ENCODE results near the gene TRDN. TPM values are rescaled to one million over a fixed set of nuclear protein-coding genes. Genes with fewer than 3 reads are reported as not detected.

Gene TRDN
- total RNA-seq, 1 donor from 2014 or later, result not detected

DNA sequence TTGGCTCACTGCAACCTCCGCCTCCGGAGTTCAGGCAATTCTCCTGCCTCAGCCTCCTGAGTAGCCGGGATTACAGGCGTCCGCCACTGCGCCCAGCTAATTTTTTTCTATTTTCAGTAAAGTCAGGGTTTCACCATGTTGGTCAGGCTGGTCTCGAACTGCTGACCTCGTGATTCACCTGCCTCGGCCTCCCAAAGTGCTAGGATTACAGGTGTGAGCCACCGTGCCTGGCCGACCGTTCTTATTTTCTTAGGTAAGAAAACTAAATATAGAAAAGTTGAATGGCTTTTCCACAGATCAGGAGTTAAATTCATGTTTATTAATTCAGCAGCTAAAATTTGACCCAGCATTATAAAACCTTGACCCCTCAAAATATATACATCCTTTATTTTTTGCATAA is 238.7 kb downstream of the TRDN start:
- H3K4me1 ChIP-seq, result no peaks in the 10 kb centered on the region

DNA sequence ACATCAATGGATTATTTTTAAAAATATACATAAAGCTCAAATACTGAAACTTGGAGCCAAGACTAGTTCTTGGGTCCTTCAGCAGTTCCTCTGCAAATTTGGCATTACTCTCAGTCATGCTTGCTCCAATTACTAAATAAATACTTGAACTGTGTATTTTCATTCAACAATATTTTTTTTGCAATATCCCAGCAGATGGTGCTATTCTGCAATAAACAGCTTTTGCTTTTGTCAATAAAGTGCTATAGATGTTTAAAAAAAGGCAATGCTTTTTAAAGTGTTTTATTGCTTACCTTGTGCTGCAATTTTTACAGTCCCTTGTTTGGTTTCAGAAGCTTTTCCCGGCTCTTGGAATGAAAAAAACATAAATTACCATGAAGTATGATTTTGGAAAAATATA is 243.4 kb downstream of the TRDN start:
- intact Hi-C loops (cut with DNase I), result no loop called here
- Histone ChIP-seq H3K4me3 (no peak overlapping the region), H3K27me3 (no peaks in the 10 kb centered on the region), H3K36me3 (no peaks in the 10 kb centered on the region), H3K9me3 (no peaks in the 10 kb centered on the region), H3K27ac (no peak overlapping the region), H3K4me1 (no peaks in the 10 kb centered on the region)
- DNase-seq (ENCODE audit: low spot score in 2 of 2), result no peak
- TF ChIP-seq, protein P1, sequence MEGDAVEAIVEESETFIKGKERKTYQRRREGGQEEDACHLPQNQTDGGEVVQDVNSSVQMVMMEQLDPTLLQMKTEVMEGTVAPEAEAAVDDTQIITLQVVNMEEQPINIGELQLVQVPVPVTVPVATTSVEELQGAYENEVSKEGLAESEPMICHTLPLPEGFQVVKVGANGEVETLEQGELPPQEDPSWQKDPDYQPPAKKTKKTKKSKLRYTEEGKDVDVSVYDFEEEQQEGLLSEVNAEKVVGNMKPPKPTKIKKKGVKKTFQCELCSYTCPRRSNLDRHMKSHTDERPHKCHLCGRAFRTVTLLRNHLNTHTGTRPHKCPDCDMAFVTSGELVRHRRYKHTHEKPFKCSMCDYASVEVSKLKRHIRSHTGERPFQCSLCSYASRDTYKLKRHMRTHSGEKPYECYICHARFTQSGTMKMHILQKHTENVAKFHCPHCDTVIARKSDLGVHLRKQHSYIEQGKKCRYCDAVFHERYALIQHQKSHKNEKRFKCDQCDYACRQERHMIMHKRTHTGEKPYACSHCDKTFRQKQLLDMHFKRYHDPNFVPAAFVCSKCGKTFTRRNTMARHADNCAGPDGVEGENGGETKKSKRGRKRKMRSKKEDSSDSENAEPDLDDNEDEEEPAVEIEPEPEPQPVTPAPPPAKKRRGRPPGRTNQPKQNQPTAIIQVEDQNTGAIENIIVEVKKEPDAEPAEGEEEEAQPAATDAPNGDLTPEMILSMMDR (IDR thresholded peaks at IDR 0.05), result no peak

More for the DNA sequence above, 238.7 kb downstream of the TRDN start:
- Histone ChIP-seq H3K4me3 (no peak overlapping the region), H3K27ac (no peak overlapping the region), H3K27me3 (no peaks in the 10 kb centered on the region), H3K36me3 (no peaks in the 10 kb centered on the region), H3K9me3 (no peaks in the 10 kb centered on the region)
- DNase-seq (ENCODE audit: low spot score in 2 of 2), result no peak
- TF ChIP-seq, protein P1 (IDR thresholded peaks at IDR 0.05), result no peak
- intact Hi-C loops (cut with DNase I), result no loop called here

DNA sequence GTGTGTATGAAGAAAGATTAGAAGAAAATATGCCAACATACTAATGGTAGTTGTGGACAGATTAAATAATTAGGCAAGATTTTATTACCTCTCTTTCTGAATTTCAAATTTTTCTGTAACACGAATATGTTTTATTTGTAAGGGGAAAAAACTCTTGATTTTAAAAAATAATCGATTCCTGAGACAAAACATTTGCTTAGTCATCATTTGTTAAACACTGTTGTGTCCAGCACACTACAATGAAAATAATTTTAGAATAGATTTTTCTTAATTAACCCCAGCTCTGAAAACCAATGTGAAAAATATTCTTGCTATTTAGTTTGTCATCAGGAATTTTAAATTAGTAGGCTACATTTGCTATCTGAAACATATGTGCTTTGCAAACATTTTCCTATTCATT is 253.0 kb downstream of the TRDN start:
- no peak overlapping the region for H3K27ac ChIP-seq
- no peak for DNase-seq (ENCODE audit: low spot score in 2 of 2)
- H3K36me3 ChIP-seq, result no peaks in the 10 kb centered on the region
- H3K9me3 ChIP-seq, result no peaks in the 10 kb centered on the region
- TF ChIP-seq, protein P1 (IDR thresholded peaks at IDR 0.05), result no peak
- intact Hi-C loops (cut with DNase I), result no loop called here
- no peaks in the 10 kb centered on the region for H3K27me3 ChIP-seq
- no peaks in the 10 kb centered on the region for H3K4me1 ChIP-seq
- H3K4me3 ChIP-seq, result no peak overlapping the region

DNA sequence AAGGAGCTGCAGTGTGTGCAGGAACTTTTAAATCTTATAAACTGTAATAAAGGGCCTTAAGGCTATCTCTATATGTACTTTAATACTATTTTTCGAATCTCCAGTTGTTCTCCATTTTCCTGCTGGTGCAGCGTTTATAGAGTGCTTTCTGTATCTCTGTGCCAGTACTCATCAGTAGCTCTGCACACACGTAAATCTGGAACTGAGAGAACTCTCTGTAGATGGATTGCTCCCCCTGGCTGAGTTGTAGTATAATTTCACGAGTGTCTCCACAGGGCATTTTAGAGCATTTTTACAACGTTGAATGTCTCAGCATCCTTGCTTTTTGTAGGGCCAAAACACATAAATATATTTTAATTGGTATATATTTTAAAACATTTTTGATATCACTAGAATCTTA is 256.5 kb downstream of the TRDN start:
- DNase-seq (ENCODE audit: low spot score in 2 of 2), result no peak
- Histone ChIP-seq H3K4me1 (no peaks in the 10 kb centered on the region), H3K36me3 (no peaks in the 10 kb centered on the region), H3K4me3 (no peak overlapping the region), H3K9me3 (no peaks in the 10 kb centered on the region), H3K27me3 (no peaks in the 10 kb centered on the region), H3K27ac (no peak overlapping the region)
- intact Hi-C loops (cut with DNase I), result no loop called here
- TF ChIP-seq, protein P1 (IDR thresholded peaks at IDR 0.05), result peak in 1 of 3 experiments; percentile 4

DNA sequence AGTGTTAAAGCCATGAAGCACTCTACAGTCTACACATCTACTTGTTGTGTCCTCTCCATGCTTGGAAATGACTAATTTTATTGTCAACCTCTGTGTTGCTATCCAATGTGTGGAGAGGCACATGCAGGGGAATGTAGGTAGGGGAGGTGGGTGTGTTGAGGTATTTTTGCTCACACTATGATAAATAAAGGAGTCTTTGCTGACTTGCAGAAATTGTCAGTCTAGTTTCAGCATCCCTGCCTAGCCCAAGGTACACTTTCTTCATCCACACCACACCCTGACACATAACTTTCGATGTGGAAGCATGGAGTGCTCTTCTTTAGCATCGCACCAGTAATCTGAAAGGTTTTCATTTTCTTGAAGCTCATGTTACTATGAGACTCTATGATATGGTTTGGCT is 264.0 kb downstream of the TRDN start:
- TF ChIP-seq, protein P1 (IDR thresholded peaks at IDR 0.05), result no peak
- Histone ChIP-seq H3K27ac (no peak overlapping the region), H3K9me3 (no peaks in the 10 kb centered on the region), H3K4me3 (no peak overlapping the region), H3K27me3 (no peaks in the 10 kb centered on the region), H3K4me1 (no peaks in the 10 kb centered on the region), H3K36me3 (no peaks in the 10 kb centered on the region)
- intact Hi-C loops (cut with DNase I), result no loop called here
- no peak for DNase-seq (ENCODE audit: low spot score in 2 of 2)

DNA sequence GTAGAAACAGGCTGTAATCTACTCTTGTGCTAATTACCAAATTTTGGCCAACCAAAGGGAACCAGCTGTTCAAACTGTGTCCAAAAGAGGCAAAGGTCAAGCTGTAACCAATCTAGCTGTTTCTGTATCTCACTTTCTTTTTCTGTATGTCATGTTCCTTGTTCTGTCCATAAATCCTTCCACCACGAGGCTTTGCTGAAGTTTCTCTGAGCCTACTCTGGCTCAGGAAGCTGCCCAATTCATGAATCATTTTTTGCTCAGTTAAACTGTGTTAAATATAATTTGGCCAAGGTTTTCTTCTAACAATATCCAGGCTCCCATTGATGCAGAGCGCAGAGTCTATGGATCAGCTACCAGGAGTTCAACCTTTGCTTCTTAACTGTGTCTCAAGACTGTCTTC is 272.8 kb downstream of the TRDN start:
- Histone ChIP-seq H3K36me3 (no peaks in the 10 kb centered on the region), H3K4me1 (no peaks in the 10 kb centered on the region), H3K27ac (no peak overlapping the region), H3K4me3 (no peak overlapping the region), H3K27me3 (no peaks in the 10 kb centered on the region), H3K9me3 (no peaks in the 10 kb centered on the region)
- TF ChIP-seq, protein P1 (IDR thresholded peaks at IDR 0.05), result no peak
- DNase-seq (ENCODE audit: low spot score in 2 of 2), result no peak
- intact Hi-C loops (cut with DNase I), result no loop called here

All from ascending aorta (tissue), 2 donors.